Mesendoderm (in vitro differentiated cells): ENCODE results near the gene IL1RAPL2. TPM values are rescaled to one million over a fixed set of nuclear protein-coding genes. Genes with fewer than 3 reads are reported as not detected.

Experiments
- small RNA-seq: library from polyadenylated mRNA; stranded (forward); fragments of <200 nt; extraction: miRNeasy Mini kit (QIAGEN cat#:217004); gene quantifications from one replicate; pipeline ENCODE3, GENCODE V24; 2013; ENCODE audit not compliant: insufficient read depth

IL1RAPL2 gene

Small RNA genes within 50 kb of the gene (small RNA-seq; reads per million reads assigned to genes)
- not detected for gene RNU6-207P
